ENCODE measurements around the gene POGLUT3. TPM values are rescaled to one million over a fixed set of nuclear protein-coding genes. Genes with fewer than 3 reads are reported as not detected.

The POGLUT3 gene
- total RNA-seq, 4 donors from 2014 or later, result 19.8 to 47.1 (median 36.8) TPM

DNA sequence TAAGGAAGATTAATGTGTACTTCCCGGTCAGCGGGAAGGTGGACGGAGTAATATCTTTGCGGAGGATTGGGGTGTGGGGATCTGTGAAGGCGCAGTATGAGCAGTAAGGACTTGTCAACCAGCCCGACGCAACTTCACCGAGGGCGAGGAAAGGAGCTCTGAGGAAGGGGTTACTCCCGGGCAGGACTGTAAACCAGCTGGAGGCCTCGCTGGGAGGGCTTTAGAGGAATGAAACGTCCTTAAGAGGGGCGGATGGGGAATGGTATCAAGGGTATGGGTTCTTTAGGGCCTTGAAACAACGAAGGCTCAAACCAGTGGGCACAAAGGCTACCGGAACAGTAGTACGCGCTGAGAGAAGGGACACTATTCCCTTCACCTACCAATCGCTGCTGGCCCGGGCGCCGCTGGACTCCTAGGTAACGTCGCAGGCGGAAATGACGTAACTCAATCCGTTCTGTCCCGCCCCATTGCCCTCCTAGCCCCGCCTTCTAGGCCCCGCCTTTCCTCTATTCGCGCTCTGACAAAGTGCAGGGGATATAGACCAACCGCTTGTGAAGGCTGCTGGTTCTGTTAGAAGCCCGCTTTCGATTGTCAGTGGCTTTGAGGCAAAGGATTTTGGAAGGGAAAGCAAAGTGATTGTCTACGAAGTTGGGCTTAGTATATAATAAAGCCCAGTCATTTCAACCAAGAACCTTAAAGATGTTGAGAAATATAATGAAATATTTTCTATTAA lies 30.9 kb downstream of the POGLUT3 start, which contains the start of gene C11orf65:
Gene C11orf65, minus strand, starts transcription at position 439 of the 733 bp plus-strand sequence. CDS start 5,970 bp downstream, outside the sequence.
- H3K36me3 ChIP-seq, result no peaks in the 10 kb centered on the region
- H3K4me3 ChIP-seq, result peak within 1 kb of the TSS; percentile 50 to 80 (median 74)
- peak within 1 kb of the TSS; percentile 97 to 99 (median 97) for H3K27ac ChIP-seq
- WGBS, 2 donors, result 0 to 1% methylated on average over 34 to 35 of the region's 35 CpGs
- peaks cover 0 to 13% (median 5%) of the 10 kb centered on the region in 4 donors for H3K4me1 ChIP-seq
- H3K27me3 ChIP-seq, result no peaks in the 10 kb centered on the region
- H3K9me3 ChIP-seq, result no peaks in the 10 kb centered on the region
- peak; percentile 94 to 96 for DNase-seq (ENCODE audit: low spot score in 2 of 2)
- peak; percentile 66 to 99 for TF ChIP-seq EP300 (IDR thresholded peaks at IDR 0.05)
- TF ChIP-seq POLR2A (IDR thresholded peaks at IDR 0.05), result peak; percentile 96 to 99
- TF ChIP-seq CTCF (IDR thresholded peaks at IDR 0.05), result no peak

- no peak for TF ChIP-seq EP300 (IDR thresholded peaks at IDR 0.05)
- no peak for TF ChIP-seq POLR2A (IDR thresholded peaks at IDR 0.05)
- TF ChIP-seq CTCF (IDR thresholded peaks at IDR 0.05), result no peak
Measured at GRCh38 chr11:108466405-108466804, 31.8 kb downstream of the POGLUT3 start.

GRCh38 chr11:108453207-108453835 lies 44.9 kb downstream of the POGLUT3 start:
- TF ChIP-seq POLR2A (IDR thresholded peaks at IDR 0.05) (no peak), EP300 (IDR thresholded peaks at IDR 0.05) (no peak), CTCF (IDR thresholded peaks at IDR 0.05) (no peak)
- peaks cover 0 to 40% (median 0%) of the 10 kb centered on the region in 4 donors for H3K9me3 ChIP-seq
- DNase-seq (ENCODE audit: low spot score in 2 of 2), result no peak
- no peak overlapping the region for H3K27ac ChIP-seq
- no peaks in the 10 kb centered on the region for H3K4me1 ChIP-seq
- 96 to 98% methylated on average over 2 of the region's 2 CpGs for WGBS, 2 donors
- H3K36me3 ChIP-seq, result no peaks in the 10 kb centered on the region
- no peaks in the 10 kb centered on the region for H3K27me3 ChIP-seq
- no peak overlapping the region for H3K4me3 ChIP-seq

More at GRCh38 chr11:108466405-108466804, 31.8 kb downstream of the POGLUT3 start:
- Histone ChIP-seq H3K36me3 (no peaks in the 10 kb centered on the region), H3K4me3 (peak overlapping the region; percentile 50 to 80 (median 74)), H3K27ac (peak overlapping the region; percentile 97 to 99 (median 97)), H3K4me1 (peaks cover 0 to 13% (median 5%) of the 10 kb centered on the region in 4 donors), H3K9me3 (no peaks in the 10 kb centered on the region), H3K27me3 (no peaks in the 10 kb centered on the region)
- no peak for DNase-seq (ENCODE audit: low spot score in 2 of 2)
- WGBS, 2 donors, result 55 to 59% methylated on average over 7 of the region's 7 CpGs

Other genes starting within 250 kb of the POGLUT3 start
- gene C11orf65, start 30.9 kb downstream of the POGLUT3 start, total RNA-seq, result 1 to 10 TPM in 1 of 4 donors, under 1 TPM in 2, not detected in 1; 0.59 to 3.7 (median 0.84) TPM
- gene EXPH5, start 95.4 kb upstream of the POGLUT3 start, total RNA-seq, result 1 to 10 TPM; 2.4 to 5.4 (median 4.1) TPM
- gene DDX10, start 166.7 kb upstream of the POGLUT3 start, total RNA-seq, result 10 to 100 TPM; 23.1 to 94.7 (median 31.6) TPM

Data from tibial nerve (tissue), 4 donors.